HG03196 (cell line): ENCODE measurements around the gene FBXW4.
"Not testable (repeated sequence)": the region's sequence is repeated elsewhere in the genome, so short reads cannot be mapped to it uniquely, and the experiment has no call there.

Experiments used
- ATAC-seq: cut with Tn5 transposase; IDR thresholded peaks from one replicate; pipeline ENCODE4 v1.9.1; 2021; ENCODE audit not compliant: unreplicated experiment

Gene FBXW4

DNA sequence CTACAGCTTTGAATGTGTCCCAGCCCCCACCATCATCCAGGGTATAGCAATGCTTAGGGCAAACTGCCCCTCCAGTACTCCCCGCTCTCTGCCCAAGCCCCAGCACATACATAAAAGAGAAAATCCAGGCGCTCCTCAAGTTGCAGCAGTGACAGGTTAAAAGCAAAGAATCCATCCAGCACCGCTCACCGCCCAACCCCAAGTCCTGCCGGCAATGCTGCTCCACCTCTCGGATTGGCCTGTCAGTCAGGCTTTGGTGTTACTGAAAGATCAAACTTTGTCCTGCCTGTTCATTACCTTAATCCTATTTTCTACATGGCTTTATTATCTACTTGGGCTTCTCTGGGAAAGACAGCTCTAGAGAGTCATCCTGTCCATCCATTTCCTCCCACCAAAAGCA is 75.0 kb downstream of the FBXW4 start:
- no peak for ATAC-seq

DNA sequence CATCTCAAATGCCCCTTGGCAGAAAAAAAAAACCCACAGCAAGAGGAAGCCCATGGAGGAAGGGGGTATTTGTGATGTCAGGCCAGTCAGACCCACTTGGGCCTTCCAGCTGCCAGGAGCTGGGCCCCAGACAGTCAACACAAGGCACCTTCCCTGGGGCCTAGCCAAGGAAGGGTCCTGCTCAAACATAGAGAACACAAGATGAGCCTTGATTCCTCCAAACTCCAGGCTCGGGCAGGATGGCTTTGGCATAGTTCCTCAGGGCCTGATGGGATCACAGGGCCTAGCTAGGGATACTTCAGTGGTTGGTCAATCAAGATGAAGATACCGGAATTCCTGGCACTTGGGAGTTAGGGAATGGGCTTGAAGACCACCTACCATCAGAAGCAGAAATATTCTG is 76.1 kb downstream of the FBXW4 start:
- no peak for ATAC-seq

DNA sequence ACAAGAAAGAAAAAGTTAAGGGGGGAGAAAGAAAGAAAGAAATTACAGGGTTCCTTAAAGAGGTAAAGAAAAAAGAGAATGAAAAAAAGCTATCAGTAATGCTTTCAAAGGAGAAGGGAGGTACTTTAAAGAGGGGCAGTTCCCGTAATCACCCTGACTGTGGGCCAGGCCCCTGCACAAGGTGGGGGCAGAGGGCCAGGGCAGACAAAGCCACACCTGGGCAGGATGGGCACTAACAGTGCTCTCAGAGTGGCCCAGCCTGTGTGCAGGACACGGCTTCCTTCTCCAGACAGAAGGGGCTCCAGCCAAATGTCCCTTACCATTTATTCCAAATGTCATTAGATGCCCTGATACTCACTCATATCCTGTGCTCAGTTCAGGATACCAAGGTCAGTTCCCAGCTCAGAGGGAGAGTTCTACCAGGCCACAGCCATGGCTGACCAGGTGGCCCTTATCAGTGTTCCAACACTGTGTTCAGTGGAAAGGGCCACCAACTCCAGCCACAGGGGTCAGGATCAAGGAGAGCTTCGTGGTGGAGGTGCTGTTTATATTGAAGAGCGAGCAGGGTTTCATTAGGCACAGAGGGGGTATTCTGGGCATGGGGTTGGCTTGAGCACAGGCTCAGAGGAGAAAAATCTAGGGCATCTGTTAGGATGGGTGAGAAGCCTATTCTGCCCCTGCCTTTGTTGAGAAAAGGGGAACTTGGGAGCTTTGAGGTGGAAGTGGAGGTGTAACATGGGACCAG is 77.0 kb downstream of the FBXW4 start:
- ATAC-seq, result no peak

DNA sequence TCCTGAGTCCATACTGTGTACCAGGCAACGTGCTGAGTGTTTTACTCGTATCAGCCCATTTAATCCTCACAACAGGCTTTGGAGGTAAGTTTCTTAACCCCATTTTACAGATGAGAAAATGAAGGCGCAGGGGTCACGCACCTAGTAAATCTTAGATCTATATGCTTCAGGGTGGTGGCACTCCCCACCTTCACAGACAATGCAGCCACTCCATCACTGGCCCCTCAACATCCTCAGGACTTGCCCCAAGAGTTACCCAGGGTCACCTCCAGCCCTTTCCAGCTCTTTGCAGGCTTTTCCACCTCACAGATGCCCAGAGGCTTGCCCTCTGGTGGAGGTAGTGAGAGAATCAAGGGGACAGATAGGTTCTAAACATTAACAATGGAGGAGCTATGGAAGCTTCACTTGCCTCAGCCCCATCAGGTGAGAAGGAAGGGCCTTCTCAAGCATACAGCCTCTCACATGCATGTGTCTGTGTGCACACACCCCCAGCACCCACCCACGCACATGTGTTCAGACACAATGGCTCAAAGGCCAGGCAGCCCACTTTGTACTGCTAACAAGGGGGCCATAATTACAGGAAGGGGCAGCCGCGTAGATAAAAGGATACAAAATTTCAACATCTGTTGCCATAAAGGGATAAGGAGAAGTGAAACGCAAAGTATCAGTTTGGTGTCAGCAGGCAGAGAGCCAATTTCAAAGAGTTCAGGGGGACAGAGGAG is 77.7 kb downstream of the FBXW4 start:
- ATAC-seq, result no peak

DNA sequence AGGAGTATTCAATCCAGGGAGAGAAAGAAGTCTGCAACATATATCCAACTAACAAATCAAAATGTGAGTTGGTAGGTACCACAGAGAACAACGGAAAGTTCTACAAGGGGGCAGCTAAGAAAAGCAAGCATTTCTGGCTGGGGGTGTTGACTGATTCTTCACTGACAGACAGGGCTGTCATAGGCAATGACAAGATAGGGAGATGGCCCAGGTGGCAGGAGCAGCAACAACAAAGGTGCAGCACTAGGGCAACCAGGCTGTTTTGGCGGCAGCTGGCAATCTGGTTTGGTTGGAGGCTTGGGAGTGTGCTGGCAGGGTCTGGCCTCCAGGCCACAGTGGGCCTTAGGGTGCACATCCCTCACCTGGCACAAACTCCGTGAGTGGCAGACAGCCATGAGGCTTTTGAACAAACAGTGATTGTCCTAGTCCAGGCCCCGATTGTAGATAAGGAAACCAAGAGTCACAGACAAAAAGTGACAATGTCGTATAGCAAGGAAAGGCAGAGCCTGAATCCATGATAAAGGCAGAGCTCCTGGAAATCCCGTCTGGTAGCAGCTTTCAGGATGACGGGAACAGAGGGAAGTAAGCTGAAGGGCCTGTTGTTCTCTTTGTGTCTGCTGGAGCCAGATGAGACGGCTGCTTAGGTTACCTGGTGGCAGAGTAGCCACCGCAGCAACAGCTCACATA is 78.4 kb downstream of the FBXW4 start:
- no peak for ATAC-seq

DNA sequence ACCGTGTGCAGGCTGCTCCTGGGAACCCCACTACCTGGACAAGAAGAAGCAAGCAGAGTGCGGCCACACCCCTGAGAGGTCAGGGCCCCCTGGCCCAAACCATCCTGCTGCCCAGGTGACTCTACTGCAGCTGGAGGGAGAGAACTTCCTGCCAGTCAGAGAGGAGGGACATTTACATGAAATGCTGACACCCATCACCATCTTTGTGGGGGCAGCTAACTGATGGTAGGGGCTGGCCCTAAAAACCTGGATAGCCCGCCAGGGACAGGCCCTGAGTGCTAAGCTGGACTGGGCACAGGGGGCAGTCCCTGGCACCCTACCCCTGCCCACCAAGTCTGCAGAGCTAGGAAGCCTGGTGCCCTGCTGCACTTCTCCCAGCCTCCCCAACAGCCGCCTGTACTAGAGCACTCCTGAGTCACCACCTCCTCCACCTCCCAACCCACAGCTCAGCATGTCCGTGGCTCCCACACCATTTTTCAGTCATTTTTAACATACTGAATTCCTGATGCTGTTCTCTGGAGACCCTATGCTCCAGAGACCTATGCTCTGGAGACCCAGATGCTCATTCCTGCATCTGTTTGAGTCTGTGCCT is 79.3 kb downstream of the FBXW4 start:
- no peak for ATAC-seq

DNA sequence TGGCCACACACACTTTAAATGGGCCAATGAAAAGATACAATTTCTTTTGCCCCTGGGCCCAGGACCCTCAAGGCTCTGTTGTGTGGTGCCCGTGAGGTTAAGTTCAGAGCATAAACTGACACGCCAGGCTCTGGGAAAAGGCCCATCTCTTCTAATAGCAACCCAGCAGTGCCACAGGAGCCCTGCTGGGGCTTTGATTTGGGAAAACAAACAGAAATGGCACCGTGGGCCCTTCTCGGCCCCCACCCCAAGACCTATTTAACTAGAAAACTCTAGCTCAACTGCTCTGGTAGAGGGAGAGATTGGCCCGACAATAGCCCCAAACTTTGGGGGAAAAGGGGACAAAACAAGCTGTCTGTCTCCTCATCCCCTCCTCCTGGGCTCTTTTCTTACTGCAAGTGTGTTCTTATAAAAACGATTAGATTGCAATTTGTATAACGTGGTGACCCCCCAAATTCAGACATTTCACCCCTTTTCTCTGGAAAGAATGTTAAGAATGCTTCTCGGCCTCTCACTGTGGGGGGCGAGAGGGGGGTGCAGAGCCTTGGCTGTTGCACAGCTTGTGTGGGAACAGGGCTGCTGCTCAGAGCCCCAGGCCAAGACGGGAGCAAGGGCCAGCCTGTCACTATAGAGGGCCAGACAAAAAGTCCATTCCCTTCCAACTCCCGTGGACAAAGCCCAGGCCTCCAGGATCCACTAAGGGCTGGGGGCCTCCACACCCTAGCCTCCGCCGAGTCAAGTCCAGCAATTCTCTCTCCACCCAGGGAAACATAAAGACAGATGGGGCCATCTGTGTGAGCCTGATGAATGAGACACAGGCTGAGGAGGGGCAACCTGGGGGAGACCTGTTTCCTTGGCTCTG is 80.1 kb downstream of the FBXW4 start:
- no peak for ATAC-seq

DNA sequence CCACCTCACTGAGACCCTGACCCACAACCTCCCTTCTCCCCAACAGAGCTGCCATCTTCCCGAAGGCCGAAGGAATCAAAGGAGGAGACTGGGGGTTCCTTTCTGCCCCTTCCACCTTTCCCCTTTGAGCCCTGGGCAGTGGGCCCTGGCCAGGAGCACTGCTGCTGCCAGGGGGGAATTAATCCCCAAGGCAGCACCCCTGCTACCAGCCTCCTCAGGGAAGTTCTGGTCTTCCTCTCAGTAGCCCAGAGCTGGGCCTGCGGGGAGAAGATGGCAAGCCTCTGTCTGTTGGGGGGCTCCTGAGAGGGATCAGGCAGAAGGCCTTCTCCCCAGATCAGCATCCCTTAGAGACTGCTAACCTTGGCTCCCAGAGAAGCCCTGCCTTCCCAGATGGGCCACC is 81.3 kb downstream of the FBXW4 start:
- no peak for ATAC-seq

DNA sequence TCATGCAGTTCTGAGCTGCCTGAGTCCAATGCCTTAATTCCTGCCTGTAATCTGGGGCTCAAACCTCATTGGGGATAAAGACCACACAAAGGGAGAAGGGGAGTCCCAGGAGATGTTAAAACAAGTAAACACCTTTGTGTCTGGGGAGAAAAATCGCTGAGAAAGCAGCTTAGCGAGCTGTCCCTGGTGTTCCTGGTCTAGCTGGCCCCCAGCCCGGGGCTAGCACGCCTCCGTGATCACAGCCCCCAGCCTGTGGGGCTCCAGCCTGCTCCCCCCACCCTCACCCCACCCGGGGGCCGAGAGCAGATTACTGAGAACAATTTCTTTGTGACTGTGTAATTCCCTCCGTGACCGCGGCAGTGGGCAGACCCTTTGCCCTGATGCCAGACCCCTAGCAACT is 82.1 kb downstream of the FBXW4 start:
- no peak for ATAC-seq

DNA sequence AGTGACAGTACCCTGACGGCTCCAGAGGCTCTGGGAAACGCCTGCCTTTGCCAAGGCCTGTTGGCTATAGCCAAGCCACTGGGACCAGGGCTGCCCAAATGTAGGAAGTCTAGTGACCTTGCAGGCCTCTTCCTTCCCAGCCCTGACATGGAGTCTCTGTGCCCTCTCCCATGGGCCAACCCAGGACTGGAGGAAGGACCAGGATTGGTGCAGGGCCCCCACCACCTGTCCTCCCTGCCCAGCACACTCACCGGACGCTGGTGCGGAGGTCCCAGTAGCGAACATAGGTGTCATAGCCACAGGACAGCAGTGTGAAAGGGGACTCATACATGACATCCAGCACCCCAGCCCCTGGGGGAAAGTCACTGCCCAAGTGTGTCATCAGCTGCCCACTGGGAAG is 82.9 kb downstream of the FBXW4 start:
- ATAC-seq, result no peak

DNA sequence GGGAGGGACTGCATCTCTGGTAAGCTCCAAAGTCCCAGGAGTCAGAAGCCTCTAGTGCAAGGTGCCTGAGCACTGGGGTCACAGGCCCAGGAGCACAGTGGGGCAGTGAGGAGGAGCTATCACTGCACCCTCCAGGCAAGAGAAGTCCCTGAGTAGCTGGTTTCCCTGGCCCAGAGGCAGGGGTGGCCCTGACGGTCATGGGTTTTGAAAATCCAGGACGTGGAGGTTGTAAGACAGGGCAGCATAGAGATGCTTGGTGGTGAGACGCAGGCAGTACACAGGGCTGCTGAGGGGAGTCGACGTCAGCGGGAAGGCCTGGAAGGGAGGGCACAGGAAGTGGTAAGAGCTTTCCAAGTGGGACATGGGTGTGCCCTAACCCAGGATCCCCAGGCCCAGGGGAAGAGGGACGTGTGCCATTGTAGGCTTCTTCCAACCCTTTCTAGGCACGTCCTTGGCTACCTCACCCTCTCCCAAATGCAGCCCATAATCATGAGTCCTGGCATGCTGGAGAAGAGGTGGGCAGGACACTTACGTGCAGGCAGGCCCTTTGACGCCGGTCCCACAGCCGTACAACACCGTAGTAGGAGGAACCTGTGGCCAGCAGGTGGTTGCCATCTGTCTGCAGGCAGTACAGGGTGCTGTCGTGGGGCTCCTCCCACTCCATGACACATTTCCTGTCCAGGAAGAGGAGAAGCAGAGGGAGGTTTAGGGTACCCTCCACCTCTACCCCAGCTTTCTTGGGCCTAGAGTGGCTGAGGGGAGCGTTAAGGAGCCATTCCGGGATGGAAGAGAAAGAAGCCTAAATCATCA is 83.7 kb downstream of the FBXW4 start:
- ATAC-seq, result no peak

DNA sequence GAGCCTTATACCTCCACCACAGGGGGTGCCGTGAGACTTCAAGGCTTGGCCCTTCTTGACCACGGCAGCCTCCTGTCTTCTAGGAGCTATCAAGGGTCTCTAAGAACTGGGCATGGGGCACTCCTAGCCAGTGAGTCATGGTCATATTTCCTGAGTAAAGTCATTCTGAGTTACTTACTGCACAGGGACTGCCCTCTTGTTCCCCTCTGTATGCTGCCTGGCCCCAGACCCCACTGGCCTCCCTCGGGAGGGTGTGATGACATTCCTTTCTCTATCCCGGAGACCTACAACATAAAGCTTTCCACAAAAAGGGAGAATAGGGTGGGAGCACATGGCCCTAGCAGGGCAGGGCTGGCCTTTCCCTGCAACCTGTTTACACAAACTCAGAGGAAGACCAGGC is 85.5 kb downstream of the FBXW4 start:
- ATAC-seq, result no peak

DNA sequence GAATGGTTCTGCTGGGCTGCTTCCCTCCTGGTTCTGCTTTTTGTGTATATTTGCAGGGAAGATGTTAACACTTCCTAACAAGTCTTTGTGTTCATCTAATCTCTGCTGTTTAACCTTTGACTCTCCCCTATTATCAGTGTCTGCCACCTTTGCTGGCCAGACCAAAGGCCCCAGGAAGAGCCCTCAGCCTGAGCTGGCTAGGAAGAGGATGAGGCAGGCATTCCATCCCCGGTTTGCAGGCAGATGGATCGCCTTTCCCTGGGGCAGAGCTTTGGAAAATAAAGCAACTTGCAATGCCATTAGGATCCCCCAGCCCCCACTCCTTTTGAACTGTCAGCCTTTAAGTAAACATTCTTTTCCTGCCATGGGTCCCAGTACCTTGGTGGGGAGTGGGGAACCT is 87.8 kb downstream of the FBXW4 start:
- no peak for ATAC-seq

DNA sequence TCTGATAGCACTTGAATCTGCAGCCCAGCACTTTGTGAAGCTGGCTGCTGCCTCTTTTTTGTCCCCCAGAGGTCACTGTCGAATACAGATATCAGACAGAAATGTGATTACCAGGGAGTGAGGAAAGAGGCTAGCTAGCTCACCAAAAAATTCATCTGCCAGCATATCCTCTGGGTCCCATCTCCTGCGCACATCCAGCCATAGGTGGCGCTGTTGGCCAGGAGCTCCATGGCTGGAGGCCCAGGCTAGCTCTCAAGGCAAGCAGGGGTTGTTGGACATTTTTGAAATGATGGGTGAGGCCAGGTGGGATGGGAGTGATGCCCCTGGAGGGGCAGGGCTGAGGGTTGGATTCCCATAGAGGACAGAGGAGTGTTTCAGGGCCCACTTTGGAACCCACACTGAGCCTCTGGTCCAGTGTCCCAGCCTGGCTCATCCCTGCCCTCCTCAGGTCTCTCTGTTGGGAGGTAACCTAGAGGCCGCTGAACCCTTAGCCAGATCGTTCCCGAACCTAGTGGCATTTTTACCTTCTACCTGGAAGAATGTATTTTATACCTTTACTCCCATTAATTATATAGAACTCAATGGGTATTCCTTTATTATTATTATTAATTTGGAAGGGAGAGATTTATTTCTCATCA is 92.1 kb downstream of the FBXW4 start:
- peak; percentile 71 for ATAC-seq

DNA sequence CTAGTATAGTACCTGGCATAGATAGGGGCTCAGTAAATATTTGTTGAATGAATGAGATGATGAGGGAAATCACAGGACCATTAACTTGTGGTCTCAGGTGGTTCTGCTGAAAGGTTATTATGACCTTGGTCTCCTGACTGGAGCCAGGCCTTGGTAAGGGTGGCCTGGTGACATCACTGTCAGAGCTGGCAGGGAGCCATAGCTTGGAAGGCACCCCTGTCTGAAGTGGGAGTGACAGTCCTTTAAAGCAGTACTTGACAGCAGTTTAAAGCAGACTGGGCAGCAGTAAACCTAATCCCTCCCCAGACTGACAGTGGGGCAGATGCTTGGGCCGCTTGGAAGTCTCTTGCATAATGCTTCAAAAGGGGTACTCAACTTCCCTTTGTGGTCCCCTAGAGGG is 93.4 kb downstream of the FBXW4 start:
- ATAC-seq, result no peak

DNA sequence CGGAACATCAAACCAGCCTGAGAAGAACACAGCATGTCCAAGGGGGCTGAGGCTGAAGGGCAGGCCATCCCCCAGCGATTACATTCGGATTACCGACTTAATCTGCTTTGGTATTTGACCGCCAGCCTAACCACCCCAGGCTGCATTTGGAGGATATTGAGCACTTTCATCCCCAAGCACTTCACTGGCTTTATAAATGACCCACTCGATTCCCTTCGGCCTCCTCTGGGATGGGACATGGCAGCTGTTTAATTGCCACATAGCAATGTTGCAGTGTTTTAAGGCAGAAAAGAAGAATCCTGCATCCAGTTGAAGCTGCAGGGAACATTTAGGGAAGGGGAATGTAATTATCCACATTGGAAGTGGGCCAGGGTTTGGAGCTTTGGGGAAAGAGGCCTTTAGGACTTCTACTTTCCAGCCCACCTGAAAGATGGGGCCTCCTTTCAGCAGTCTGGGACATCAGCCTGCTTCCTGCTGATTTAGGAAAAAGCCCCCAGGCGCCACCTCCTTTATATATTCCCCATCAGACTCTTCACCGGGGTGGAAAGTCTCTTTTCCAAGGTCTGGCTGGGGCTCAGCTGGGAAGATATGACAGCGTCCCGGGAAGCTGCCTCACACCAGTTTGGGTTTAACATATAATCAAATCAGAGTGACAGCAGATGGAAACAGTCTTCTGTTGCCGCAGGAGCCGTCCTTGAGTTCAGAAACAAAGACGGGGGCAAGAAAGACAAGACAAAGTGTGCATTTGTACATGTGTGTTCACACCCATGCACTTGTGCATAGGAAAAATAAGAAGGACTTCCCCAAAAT is 97.7 kb downstream of the FBXW4 start:
- no peak for ATAC-seq

DNA sequence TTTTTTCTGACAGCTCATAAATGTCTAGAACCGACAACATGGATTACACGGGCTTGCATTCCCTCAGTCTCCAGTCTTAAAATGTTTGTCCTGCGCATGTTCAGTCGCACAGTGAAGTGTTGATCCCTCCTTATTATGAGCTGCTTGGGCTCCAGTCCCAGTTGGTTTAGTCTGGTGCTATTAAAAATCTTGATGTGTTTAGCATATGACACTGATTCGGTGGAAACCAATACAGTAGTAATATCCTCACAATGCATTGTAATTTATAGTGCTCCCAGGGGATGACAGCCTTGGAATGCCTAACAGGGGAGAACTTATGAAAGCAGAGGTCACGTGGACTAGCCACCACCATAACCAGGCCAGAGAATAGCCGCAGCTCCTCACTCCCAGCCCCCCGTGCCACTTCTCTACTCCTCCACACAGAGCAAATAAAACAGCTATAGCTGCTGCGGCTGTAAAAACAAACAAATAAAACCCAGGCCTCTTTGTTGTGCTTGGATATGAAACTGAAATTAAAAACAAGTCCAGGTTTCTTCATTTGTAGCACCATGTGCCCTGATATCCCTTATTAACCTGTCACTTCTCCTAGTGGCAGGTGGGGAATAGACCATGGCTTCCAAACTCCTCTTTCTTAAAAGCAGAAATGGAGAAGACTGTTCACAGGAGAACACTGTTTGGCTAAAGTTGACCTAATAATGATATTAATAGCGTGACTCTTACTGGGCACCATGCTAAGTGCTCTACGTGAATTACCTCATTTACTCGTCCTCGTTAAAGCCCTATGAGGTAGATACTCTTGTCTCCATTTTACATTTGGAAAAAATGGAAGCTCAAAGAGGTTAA is 99.2 kb downstream of the FBXW4 start:
- no peak for ATAC-seq

DNA sequence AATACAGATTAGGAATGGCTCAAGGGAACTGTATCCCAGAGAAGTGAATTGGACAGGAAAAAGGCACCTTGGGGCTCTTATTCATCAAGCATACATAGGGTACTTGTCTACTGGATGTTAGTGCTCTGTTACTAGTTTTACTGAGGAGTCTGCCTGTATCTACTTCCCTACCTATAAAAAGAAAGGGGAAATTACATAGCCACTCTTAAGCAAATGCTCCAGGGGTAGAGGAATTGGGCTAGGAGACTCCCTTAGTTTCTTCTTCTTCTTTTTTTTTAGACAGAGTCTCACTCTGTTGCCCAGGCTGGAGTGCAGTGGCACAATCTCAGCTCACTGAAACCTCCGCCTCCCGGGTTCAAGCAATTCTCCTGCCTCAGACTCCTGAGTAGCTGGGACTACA is 101.6 kb downstream of the FBXW4 start:
- not testable (repeated sequence) for ATAC-seq
